ENCODE results near the gene EIPR1. TPM values are rescaled to one million over a fixed set of nuclear protein-coding genes. Genes with fewer than 3 reads are reported as not detected.

The EIPR1 gene
- total and polyA plus RNA-seq, 10 of the 15 experiments (the other 5 are each of a cell fraction or from before 2014, with no cell fraction given) = 23.6 to 61.2 (median 42.2) TPM

GRCh38 chr2:3300224-3300995, 77.2 kb downstream of the EIPR1 start:
- H3K79me2 ChIP-seq (ENCODE audit: control insufficient read depth, insufficient read depth, low read length) = no peaks in the 10 kb centered on the region; the same call in 1 of the 2 replicates
- intact Hi-C loops (cut with micrococcal nuclease; ENCODE audit: unreplicated experiment) (loop anchor here (5.0 kb wide), 2 partner anchors 228 to 352 kb away; no protein-coding TSS in a partner anchor), in situ Hi-C loops (cut with MboI) (no loop called here)
- H3K36me3 ChIP-seq (ENCODE audit: control insufficient read depth in 2 of 2, insufficient read depth in 2 of 2, low read length in 1 of 2) = peaks cover 2 to 8% of the 10 kb centered on the region in 2 experiments; a peak in 3 of 4 replicates
- H3K9me3 ChIP-seq (replicated peaks; ENCODE audit: control insufficient read depth, insufficient read depth, low read length) = no peaks in the 10 kb centered on the region
- ChIA-PET SMC1A (ENCODE audit: uncharacterized antibody, unreplicated experiment) (no interaction called here), CTCF (interaction anchor here (0.6 kb wide), 1 partner anchor 123 kb away, joined by 3 read pairs; no protein-coding TSS in a partner anchor), RAD21 (ENCODE audit: unreplicated experiment) (no interaction called here), POLR2A (no interaction called here)
- H3K27ac ChIP-seq (ENCODE audit: control insufficient read depth, insufficient read depth) = no peak overlapping the region
- H2AFZ ChIP-seq (ENCODE audit: control insufficient read depth, low read depth, low read length) = no peak overlapping the region
- no peak overlapping the region for H3K4me3 ChIP-seq
- no peaks in the 10 kb centered on the region for H4K20me1 ChIP-seq (ENCODE audit: control insufficient read depth, insufficient read depth)
- ATAC-seq (no peak), DNase-seq (ENCODE audit: low read depth, low spot score) (no peak), FAIRE-seq (no peak)
- H3K4me1 ChIP-seq (ENCODE audit: control insufficient read depth, insufficient read depth, low read length) = peaks cover 3% of the 10 kb centered on the region; the same call in 1 of the 2 replicates
- no peaks in the 10 kb centered on the region for H3K27me3 ChIP-seq (replicated peaks in 1 of 2; ENCODE audit: control insufficient read depth in 2 of 2, insufficient read depth in 2 of 2, low read length in 1 of 2)
- TF ChIP-seq ZBTB33 (IDR thresholded peaks at IDR 0.05) (no peak), ATF7 (IDR thresholded peaks at IDR 0.05; ENCODE audit: low read depth) (no peak), DPF2 (IDR thresholded peaks at IDR 0.05) (no peak), CBFB (IDR thresholded peaks at IDR 0.05; ENCODE audit: low read depth) (no peak), NFXL1 (IDR thresholded peaks at IDR 0.05; ENCODE audit: borderline replicate concordance) (no peak), CTCF (IDR thresholded peaks at IDR 0.05 in 2 of 3, conservative IDR thresholded peaks at IDR 0.05 in 1 of 3; ENCODE audit: control insufficient read depth in 2 of 3, extremely low read depth in 1 of 3, insufficient read depth in 1 of 3, low read depth in 3 of 3, low read length in 3 of 3) (no peak), IRF5 (IDR thresholded peaks at IDR 0.05; ENCODE audit: borderline replicate concordance) (no peak), BACH1 (IDR thresholded peaks at IDR 0.05; ENCODE audit: borderline replicate concordance) (no peak), ZNF622 (IDR thresholded peaks at IDR 0.05) (no peak)
- H3K4me2 ChIP-seq (ENCODE audit: control insufficient read depth, insufficient read depth) = no peak overlapping the region
- no TSS peak for BruUV-seq (replicated peaks)
- WGBS (ENCODE audit: insufficient coverage, insufficient replicate concordance, low lambda C conversion rate, missing lambda C conversion rate) = over 99% methylated on average over 14 of the region's 14 CpGs
- no peak overlapping the region for H3K9ac ChIP-seq (ENCODE audit: control insufficient read depth, insufficient read depth, low read length)
